ENCODE data around the gene CSHL1. TPM values are rescaled to one million over a fixed set of nuclear protein-coding genes. Genes with fewer than 3 reads are reported as not detected.
"Not testable (repeated sequence)": the region's sequence is repeated elsewhere in the genome, so short reads cannot be mapped to it uniquely, and the experiment has no call there.

Gene CSHL1
- total RNA-seq, 2 donors from 2014 or later, result not detected

DNA sequence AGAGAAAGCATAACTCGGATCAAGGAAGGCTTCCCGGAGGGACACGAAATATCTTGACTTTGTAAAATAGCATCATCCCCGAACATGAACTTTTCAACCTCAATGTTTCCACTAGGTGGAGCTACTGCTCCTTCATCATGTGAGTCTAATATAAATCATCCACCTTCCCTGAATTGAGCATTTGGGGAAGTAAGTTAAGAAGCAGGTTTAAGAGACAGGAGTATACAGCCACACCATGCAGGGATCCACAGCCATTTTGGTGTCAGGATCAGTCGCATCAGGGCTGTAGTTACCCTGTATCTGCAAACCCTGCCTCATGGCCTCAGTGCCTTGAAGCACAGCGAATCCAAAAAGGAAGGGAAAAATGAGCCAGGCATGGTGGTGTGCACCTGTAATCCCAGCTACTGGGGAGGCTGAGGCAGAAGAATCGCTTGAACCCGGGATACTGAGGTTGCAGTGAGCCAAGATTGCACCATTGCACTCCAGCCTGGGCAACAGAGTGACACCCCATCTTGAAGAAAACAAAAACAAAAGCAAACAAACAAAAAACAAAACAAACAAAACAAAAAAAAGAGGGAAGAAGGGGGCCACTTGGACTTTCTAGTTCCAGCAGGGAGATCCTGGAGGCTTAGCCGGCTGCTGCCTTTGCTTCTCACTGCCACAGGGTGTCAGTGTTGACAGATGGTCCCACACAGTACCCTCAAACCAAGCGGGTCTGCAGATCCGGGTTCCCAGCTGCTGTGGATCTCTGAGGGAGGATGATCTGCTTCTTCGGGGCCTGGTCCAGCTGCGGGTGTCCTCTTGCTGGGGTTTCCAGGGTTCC lies 21.8 kb downstream of the CSHL1 start:
- not testable (repeated sequence) for H3K4me1 ChIP-seq; DNase-seq (ENCODE audit: low spot score); H3K36me3 ChIP-seq; H3K9me3 ChIP-seq; H3K27ac ChIP-seq; H3K4me3 ChIP-seq; H3K27me3 ChIP-seq
- TF ChIP-seq, protein P1, sequence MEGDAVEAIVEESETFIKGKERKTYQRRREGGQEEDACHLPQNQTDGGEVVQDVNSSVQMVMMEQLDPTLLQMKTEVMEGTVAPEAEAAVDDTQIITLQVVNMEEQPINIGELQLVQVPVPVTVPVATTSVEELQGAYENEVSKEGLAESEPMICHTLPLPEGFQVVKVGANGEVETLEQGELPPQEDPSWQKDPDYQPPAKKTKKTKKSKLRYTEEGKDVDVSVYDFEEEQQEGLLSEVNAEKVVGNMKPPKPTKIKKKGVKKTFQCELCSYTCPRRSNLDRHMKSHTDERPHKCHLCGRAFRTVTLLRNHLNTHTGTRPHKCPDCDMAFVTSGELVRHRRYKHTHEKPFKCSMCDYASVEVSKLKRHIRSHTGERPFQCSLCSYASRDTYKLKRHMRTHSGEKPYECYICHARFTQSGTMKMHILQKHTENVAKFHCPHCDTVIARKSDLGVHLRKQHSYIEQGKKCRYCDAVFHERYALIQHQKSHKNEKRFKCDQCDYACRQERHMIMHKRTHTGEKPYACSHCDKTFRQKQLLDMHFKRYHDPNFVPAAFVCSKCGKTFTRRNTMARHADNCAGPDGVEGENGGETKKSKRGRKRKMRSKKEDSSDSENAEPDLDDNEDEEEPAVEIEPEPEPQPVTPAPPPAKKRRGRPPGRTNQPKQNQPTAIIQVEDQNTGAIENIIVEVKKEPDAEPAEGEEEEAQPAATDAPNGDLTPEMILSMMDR (IDR thresholded peaks at IDR 0.05), result peak; percentile 31 to 56

DNA sequence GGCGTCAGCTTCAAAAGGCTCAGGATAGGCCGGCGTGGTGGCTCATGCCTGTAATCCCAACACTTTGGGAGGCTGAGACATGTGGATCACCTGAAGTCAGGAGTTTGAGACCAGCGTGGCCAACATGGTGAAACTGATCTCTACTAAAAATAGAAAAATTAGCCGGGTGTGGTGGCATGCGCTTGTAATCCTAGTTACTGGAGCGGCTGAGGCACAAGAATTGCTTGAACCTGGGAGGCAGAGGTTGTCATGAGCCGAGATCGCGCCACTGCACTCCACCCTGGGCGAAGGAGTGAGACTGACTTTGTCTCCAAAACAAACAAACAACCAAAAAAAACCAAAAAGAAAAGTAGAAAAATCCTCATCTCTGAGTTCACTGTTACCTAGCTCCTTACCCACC lies 25.9 kb downstream of the CSHL1 start:
- not testable (repeated sequence) for H3K27ac ChIP-seq; H3K27me3 ChIP-seq; H3K4me1 ChIP-seq; H3K36me3 ChIP-seq; H3K4me3 ChIP-seq; DNase-seq (ENCODE audit: low spot score); H3K9me3 ChIP-seq

- not testable (repeated sequence) for H3K27me3 ChIP-seq; H3K4me1 ChIP-seq; H3K36me3 ChIP-seq; H3K9me3 ChIP-seq; H3K4me3 ChIP-seq; H3K27ac ChIP-seq; DNase-seq (ENCODE audit: low spot score)
Observed at GRCh38 chr17:63882626-63883126, 28.4 kb downstream of the CSHL1 start.

GRCh38 chr17:63881935-63882601 lies 29.0 kb downstream of the CSHL1 start, which contains the start of gene GH2:
TSS of gene GH2 (minus strand) at chr17:63881944. CDS start at chr17:63881801, 143 bp downstream.
- H3K27me3 ChIP-seq, result no peaks in the 10 kb centered on the region
- peak; percentile 60 for DNase-seq (ENCODE audit: low spot score)
- TF ChIP-seq, protein P1 (IDR thresholded peaks at IDR 0.05), result peak; percentile 49 to 64
- H3K4me3 ChIP-seq, result no peak within 1 kb of the TSS
- no peaks in the 10 kb centered on the region for H3K4me1 ChIP-seq
- no peak within 1 kb of the TSS for H3K27ac ChIP-seq
- no peaks in the 10 kb centered on the region for H3K36me3 ChIP-seq
- H3K9me3 ChIP-seq, result no peaks in the 10 kb centered on the region

DNA sequence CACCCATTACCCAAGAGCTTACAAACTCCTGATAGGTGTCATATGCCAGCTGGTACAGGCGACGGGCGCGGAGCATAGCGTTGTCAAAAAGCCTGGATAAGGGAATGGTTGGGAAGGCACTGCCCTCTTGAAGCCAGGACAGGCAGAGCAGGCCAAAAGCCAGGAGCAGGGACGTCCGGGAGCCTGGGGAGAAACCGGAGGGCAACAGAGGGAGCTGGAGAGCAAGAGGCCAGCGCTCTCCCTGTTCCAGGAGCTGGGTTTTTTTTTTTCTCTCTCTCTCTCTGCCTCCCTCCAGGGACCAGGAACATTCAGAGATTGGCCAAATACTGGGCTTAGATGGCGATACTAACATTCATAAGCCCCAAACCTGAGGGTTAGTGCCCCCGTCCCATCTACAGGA lies 29.7 kb downstream of the CSHL1 start:
- H3K4me1 ChIP-seq; H3K27ac ChIP-seq; DNase-seq (ENCODE audit: low spot score); H3K36me3 ChIP-seq; H3K4me3 ChIP-seq; H3K9me3 ChIP-seq; H3K27me3 ChIP-seq: not testable (repeated sequence)

DNA sequence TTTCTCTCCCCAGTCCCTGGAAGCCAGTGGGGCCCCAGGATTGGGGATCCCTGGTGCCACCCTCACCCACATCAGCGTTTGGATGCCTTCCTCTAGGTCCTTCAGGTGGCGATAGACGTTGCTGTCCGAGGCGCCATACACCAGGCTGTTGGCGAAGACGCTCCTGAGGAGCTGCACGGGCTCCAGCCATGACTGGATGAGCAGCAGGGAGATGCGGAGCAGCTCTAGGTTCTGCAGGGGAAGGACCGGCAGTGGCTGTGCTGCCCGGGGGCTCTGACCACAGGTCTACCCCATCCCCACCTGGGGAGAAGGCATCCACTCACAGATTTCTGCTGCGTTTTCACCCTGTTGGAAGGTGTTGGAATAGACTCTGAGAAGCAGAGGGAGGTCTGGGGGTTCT lies 30.4 kb downstream of the CSHL1 start:
- TF ChIP-seq, protein P1 (IDR thresholded peaks at IDR 0.05), result no peak
- H3K4me3 ChIP-seq, result no peak overlapping the region
- H3K4me1 ChIP-seq, result no peaks in the 10 kb centered on the region
- DNase-seq (ENCODE audit: low spot score), result no peak
- H3K27ac ChIP-seq, result no peak overlapping the region
- H3K27me3 ChIP-seq, result no peaks in the 10 kb centered on the region
- no peaks in the 10 kb centered on the region for H3K9me3 ChIP-seq
- no peaks in the 10 kb centered on the region for H3K36me3 ChIP-seq

GRCh38 chr17:63878413-63878812 lies 32.6 kb downstream of the CSHL1 start:
- not testable (repeated sequence) for H3K9me3 ChIP-seq; H3K4me1 ChIP-seq; DNase-seq (ENCODE audit: low spot score); H3K27me3 ChIP-seq; H3K27ac ChIP-seq; H3K36me3 ChIP-seq; H3K4me3 ChIP-seq

DNA sequence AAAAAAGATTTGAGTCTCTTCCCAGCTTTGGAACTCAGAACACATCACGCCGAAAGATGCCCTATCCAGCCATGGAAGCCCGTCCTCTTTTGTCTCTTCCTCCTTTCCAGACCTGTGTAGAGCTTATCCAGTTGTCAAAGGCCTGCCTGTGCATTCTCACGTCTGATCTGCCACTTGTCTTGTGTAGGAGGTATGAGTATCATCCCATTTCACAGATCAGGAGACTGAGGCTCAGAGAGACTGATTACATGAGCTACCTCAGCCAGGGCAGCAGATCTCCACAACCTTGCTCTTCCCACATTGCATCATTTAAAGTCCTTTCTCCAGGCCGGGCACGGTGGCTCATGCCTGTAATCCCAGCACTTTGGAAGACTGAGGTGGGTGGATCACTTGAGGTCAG lies 36.4 kb downstream of the CSHL1 start:
- not testable (repeated sequence) for H3K36me3 ChIP-seq; H3K27me3 ChIP-seq; H3K9me3 ChIP-seq; H3K4me1 ChIP-seq; H3K4me3 ChIP-seq; DNase-seq (ENCODE audit: low spot score); H3K27ac ChIP-seq

DNA sequence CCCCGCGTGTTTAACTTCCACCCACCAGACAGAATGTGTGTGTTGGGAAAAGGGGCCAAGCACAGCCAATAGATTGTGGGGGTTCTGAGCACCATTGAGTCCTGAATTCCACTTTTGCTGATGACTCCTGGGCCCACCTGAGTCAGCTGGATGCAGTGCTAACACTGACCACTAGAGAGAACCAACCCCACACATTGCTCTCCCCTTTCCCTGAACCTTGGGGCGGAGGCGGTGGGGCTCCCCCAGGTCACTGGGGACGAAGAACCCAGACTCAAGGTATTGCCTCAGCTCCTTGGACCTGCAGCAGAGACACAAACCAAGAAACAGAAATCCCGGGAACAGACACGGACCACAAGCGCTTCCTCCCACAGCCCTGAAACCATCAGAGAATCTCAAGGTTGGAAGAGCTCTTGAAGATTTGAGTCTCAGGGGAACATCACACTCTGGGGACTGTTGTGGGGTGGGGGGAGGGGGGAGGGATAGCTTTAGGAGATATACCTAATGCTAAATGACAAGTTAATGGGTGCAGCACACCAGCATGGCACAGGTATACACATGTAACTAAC lies 36.9 kb downstream of the CSHL1 start:
- H3K36me3 ChIP-seq; H3K27ac ChIP-seq; DNase-seq (ENCODE audit: low spot score); H3K27me3 ChIP-seq; H3K9me3 ChIP-seq; H3K4me3 ChIP-seq; H3K4me1 ChIP-seq: not testable (repeated sequence)

DNA sequence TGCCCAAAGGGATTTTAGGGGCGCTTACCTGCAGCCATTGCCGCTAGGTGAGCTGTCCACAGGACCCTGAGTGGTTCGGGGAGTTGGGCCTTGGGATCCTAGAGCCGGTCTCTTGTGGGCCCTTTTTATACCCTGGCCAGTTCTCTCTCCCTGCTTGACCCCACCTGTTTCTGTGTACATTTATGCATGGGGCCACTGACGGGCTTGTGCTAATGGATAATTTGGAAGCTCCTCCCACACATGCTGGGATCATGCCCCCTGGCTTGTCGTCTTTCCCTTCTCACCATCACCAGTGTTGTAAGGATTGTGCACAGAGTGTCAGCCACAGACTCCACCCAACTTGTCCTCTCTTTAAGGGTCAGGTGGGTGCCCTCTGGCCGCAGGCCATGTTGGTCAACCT lies 37.5 kb downstream of the CSHL1 start, which contains the start of gene CSH2:
TSS of gene CSH2 (minus strand) at position 101 of the 400 bp plus-strand sequence. CDS start at position 38, 63 bp downstream.
- H3K9me3 ChIP-seq; DNase-seq (ENCODE audit: low spot score); H3K4me1 ChIP-seq; H3K27ac ChIP-seq; H3K27me3 ChIP-seq; H3K4me3 ChIP-seq; H3K36me3 ChIP-seq: not testable (repeated sequence)

GRCh38 chr17:63871646-63872365 lies 39.3 kb downstream of the CSHL1 start:
- H3K9me3 ChIP-seq; H3K4me1 ChIP-seq; DNase-seq (ENCODE audit: low spot score); H3K27me3 ChIP-seq; H3K27ac ChIP-seq; H3K4me3 ChIP-seq; H3K36me3 ChIP-seq: not testable (repeated sequence)

Data from right atrium auricular region (tissue), 2 donors.